Endometrial microvascular endothelial cells (primary cell): ENCODE data around the gene LRRC56. TPM values are rescaled to one million over a fixed set of nuclear protein-coding genes. Genes with fewer than 3 reads are reported as not detected.

Experiments
- total RNA-seq: library from RNA; depleted of rRNA; stranded (reverse); fragments of >200 nt; gene quantifications from one replicate; pipeline ENCODE4 v1.2.3, GENCODE V29; 2015; ENCODE audit errors: inconsistent ontology term

Gene LRRC56
- total RNA-seq, 1 donor from 2014 or later, result not detected

Other genes with a start within 250 kb of the LRRC56 start
- gene PGGHG, start 248.4 kb upstream of the LRRC56 start, total RNA-seq, result 9.7 TPM
- not detected for gene IFITM5, start 238.0 kb upstream of the LRRC56 start, total RNA-seq
- gene IFITM2, start 229.7 kb upstream of the LRRC56 start, total RNA-seq, result 233 TPM
- gene IFITM1, start 223.5 kb upstream of the LRRC56 start, total RNA-seq, result 26.2 TPM
- gene IFITM3, start 216.7 kb upstream of the LRRC56 start, total RNA-seq, result 231 TPM
- gene B4GALNT4, start 168.0 kb upstream of the LRRC56 start, total RNA-seq, result 0.09 TPM
- not detected for gene PKP3, start 143.3 kb upstream of the LRRC56 start, total RNA-seq
- 71.1 TPM for gene SIGIRR, start 122.5 kb upstream of the LRRC56 start, total RNA-seq
- gene ANO9, start 95.5 kb upstream of the LRRC56 start, total RNA-seq, result 0.09 TPM
- gene PTDSS2, start 87.2 kb upstream of the LRRC56 start, total RNA-seq, result 43.1 TPM
- 278 TPM for gene RNH1, start 30.3 kb upstream of the LRRC56 start, total RNA-seq
- 82.1 TPM for gene HRAS, start 2.0 kb upstream of the LRRC56 start, total RNA-seq
- 0.65 TPM for gene LMNTD2, start 23.2 kb downstream of the LRRC56 start, total RNA-seq
- 34.7 TPM for gene RASSF7, start 23.4 kb downstream of the LRRC56 start, total RNA-seq
- gene PHRF1, start 38.9 kb downstream of the LRRC56 start, total RNA-seq, result 15.8 TPM
- 31.4 TPM for gene IRF7, start 78.4 kb downstream of the LRRC56 start, total RNA-seq
- not detected for gene CDHR5, start 87.4 kb downstream of the LRRC56 start, total RNA-seq
- not detected for gene SCT, start 89.7 kb downstream of the LRRC56 start, total RNA-seq
- gene DRD4, start 99.7 kb downstream of the LRRC56 start, total RNA-seq, result not detected
- 28.2 TPM for gene DEAF1, start 157.7 kb downstream of the LRRC56 start, total RNA-seq
- 29.5 TPM for gene TMEM80, start 158.3 kb downstream of the LRRC56 start, total RNA-seq
- gene EPS8L2, start 168.7 kb downstream of the LRRC56 start, total RNA-seq, result 0.56 TPM
- 293 TPM for gene TALDO1, start 209.9 kb downstream of the LRRC56 start, total RNA-seq
- gene GATD1, start 240.0 kb downstream of the LRRC56 start, total RNA-seq, result 36.2 TPM